MM.1S (cell line): ENCODE data around the gene AP1M1.

Experiments used
- DNase-seq: peaks from one replicate; pipeline ENCODE4 v3.0.0-alpha.2; 2015
- H2AFZ ChIP-seq: fragments of 300-600 bp; sonication (generic); 2 replicates; pipeline ENCODE4 v1.6.0; 2016; ENCODE audit warnings: antibody characterized with exemption, low read length
- H3F3A ChIP-seq: fragments of 300-600 bp; sonication (generic); 2 replicates; pipeline ENCODE4 v1.6.1; 2016; ENCODE audit warnings: mild to moderate bottlenecking, antibody characterized with exemption, low read length, moderate library complexity, mixed read lengths; ENCODE audit not compliant: insufficient read depth
- H3K27ac ChIP-seq: fragments of 300-600 bp; sonication (generic); 2 replicates; pipeline ENCODE4 v1.5.1; 2016; ENCODE audit warnings: mild to moderate bottlenecking, low read length
- H3K27me3 ChIP-seq: fragments of 300-600 bp; sonication (generic); replicated peaks from 2 replicates; pipeline ENCODE4 v1.6.0; 2016; ENCODE audit warnings: low read length; ENCODE audit not compliant: insufficient read depth
- H3K36me3 ChIP-seq: fragments of 300-600 bp; sonication (generic); replicated peaks from 2 replicates; pipeline ENCODE4 v1.6.1; 2016; ENCODE audit warnings: mild to moderate bottlenecking, low read length, mixed read lengths; ENCODE audit not compliant: insufficient read depth
- H3K4me1 ChIP-seq: fragments of 300-600 bp; sonication (generic); 2 replicates; pipeline ENCODE4 v1.6.1; 2016; ENCODE audit warnings: low read length, mixed read lengths
- H3K4me2 ChIP-seq: fragments of 300-600 bp; sonication (generic); 2 replicates; pipeline ENCODE4 v1.6.0; 2016; ENCODE audit warnings: low read depth, low read length
- H3K4me3 ChIP-seq: fragments of 300-600 bp; sonication (generic); 2 replicates; pipeline ENCODE4 v1.5.1; 2016; ENCODE audit warnings: low read length, mixed read lengths
- H3K79me2 ChIP-seq: fragments of 300-600 bp; sonication (generic); 2 replicates; pipeline ENCODE4 v1.6.1; 2016; ENCODE audit warnings: mixed run types, low read length, mixed read lengths
- H3K9ac ChIP-seq: fragments of 300-600 bp; sonication (generic); 2 replicates; pipeline ENCODE4 v1.6.1; 2016; ENCODE audit warnings: low read length, mixed read lengths
- H3K9me2 ChIP-seq: fragments of 300-600 bp; sonication (generic); replicated peaks from 2 replicates; pipeline ENCODE4 v1.6.1; 2016; ENCODE audit warnings: mild to moderate bottlenecking, low read length, mixed read lengths; ENCODE audit not compliant: insufficient read depth
- H3K9me3 ChIP-seq: fragments of 300-600 bp; sonication (generic); replicated peaks from 2 replicates; pipeline ENCODE4 v1.6.1; 2016; ENCODE audit warnings: mild to moderate bottlenecking, low read length, mixed read lengths; ENCODE audit not compliant: insufficient read depth
- H4K20me1 ChIP-seq: fragments of 300-600 bp; sonication (generic); 2 replicates; pipeline ENCODE4 v1.6.1; 2016; ENCODE audit warnings: mild to moderate bottlenecking, low read length, moderate library complexity, mixed read lengths; ENCODE audit not compliant: insufficient read depth
- CTCF ChIP-seq: fragments of 300-600 bp; sonication (generic); IDR thresholded peaks from 2 replicates; pipeline ENCODE4 v1.5.1; 2016; ENCODE audit warnings: antibody characterized with exemption, low read length, mixed read lengths
- EZH2 ChIP-seq: fragments of 300-600 bp; sonication (generic); optimal IDR thresholded peaks from 2 replicates; pipeline ENCODE3; 2017; ENCODE audit warnings: low read depth, mild to moderate bottlenecking, antibody characterized with exemption, low read length, mixed read lengths
- EZH2phosphoT487 ChIP-seq: fragments of 300-600 bp; sonication (generic); IDR thresholded peaks from 2 replicates; pipeline ENCODE4 v1.6.1; 2018; ENCODE audit warnings: antibody characterized with exemption, low read length

The AP1M1 gene

GRCh38 chr19:16249826-16250404 lies 52.2 kb downstream of the AP1M1 start:
- TF ChIP-seq EZH2 (no peak), EZH2phosphoT487 (no peak), CTCF (no peak)
- Histone ChIP-seq H3K79me2 (no peaks in the 10 kb centered on the region), H2AFZ (no peak overlapping the region), H3K9me3 (no peaks in the 10 kb centered on the region), H3K27me3 (no peaks in the 10 kb centered on the region), H3K36me3 (no peaks in the 10 kb centered on the region), H3F3A (no peaks in the 10 kb centered on the region), H3K27ac (no peak overlapping the region), H3K4me2 (no peak overlapping the region), H3K4me3 (no peak overlapping the region), H4K20me1 (no peaks in the 10 kb centered on the region), H3K4me1 (no peaks in the 10 kb centered on the region), H3K9ac (no peak overlapping the region), H3K9me2 (no peaks in the 10 kb centered on the region)
- DNase-seq = no peak

GRCh38 chr19:16252459-16253205 lies 54.9 kb downstream of the AP1M1 start:
- no peaks in the 10 kb centered on the region for H3K9me2 ChIP-seq
- no peak for DNase-seq
- no peaks in the 10 kb centered on the region for H3F3A ChIP-seq
- H3K9me3 ChIP-seq = no peaks in the 10 kb centered on the region
- no peaks in the 10 kb centered on the region for H3K4me1 ChIP-seq
- no peaks in the 10 kb centered on the region for H3K36me3 ChIP-seq
- H3K79me2 ChIP-seq = no peaks in the 10 kb centered on the region
- H4K20me1 ChIP-seq = no peaks in the 10 kb centered on the region
- no peak overlapping the region for H3K9ac ChIP-seq
- no peak overlapping the region for H3K27ac ChIP-seq
- no peaks in the 10 kb centered on the region for H3K27me3 ChIP-seq
- TF ChIP-seq EZH2phosphoT487 = no peak
- no peak for TF ChIP-seq CTCF
- no peak for TF ChIP-seq EZH2
- H3K4me3 ChIP-seq = no peak overlapping the region
- no peak overlapping the region for H3K4me2 ChIP-seq
- no peak overlapping the region for H2AFZ ChIP-seq

GRCh38 chr19:16254851-16255408 lies 57.2 kb downstream of the AP1M1 start:
- Histone ChIP-seq H3K9me2 (no peaks in the 10 kb centered on the region), H4K20me1 (no peaks in the 10 kb centered on the region), H3K27me3 (no peaks in the 10 kb centered on the region), H3K4me1 (peaks cover 6% of the 10 kb centered on the region), H3F3A (no peaks in the 10 kb centered on the region; the same call in 1 of the 2 replicates), H3K36me3 (no peaks in the 10 kb centered on the region), H3K4me2 (no peak overlapping the region), H2AFZ (no peak overlapping the region), H3K27ac (no peak overlapping the region), H3K4me3 (no peak overlapping the region), H3K79me2 (no peaks in the 10 kb centered on the region), H3K9me3 (no peaks in the 10 kb centered on the region), H3K9ac (no peak overlapping the region)
- no peak for DNase-seq
- no peak for TF ChIP-seq EZH2
- no peak for TF ChIP-seq CTCF
- TF ChIP-seq EZH2phosphoT487 = no peak
